HepG2 (cell line): ENCODE measurements around the gene S100P.

Experiments used
- JUND ChIP-seq: sonication (generic); formaldehyde crosslinking; IDR thresholded peaks from 2 replicates; pipeline ENCODE4 v1.8.0; 2022; ENCODE audit warnings: mild to moderate bottlenecking, missing genetic modification reagents
- KLF11 ChIP-seq: IDR thresholded peaks from 2 replicates; pipeline ENCODE4 v1.6.1; 2016; ENCODE audit warnings: missing compliant biosample characterization
- MAFF ChIP-seq: IDR thresholded peaks from 2 replicates; pipeline ENCODE4 v1.6.1; 2011; ENCODE audit warnings: low read depth, low read length, improper control_type of control experiment
- MXI1 ChIP-seq: IDR thresholded peaks from 3 replicates; pipeline ENCODE4 v1.6.1; 2012; ENCODE audit warnings: low read depth, low read length, inconsistent platforms, borderline replicate concordance
- NFE2 ChIP-seq: sonication (generic); formaldehyde crosslinking; IDR thresholded peaks from 2 replicates; pipeline ENCODE4 v1.4.0; 2020; ENCODE audit warnings: missing genetic modification reagents
- RFX5 ChIP-seq: IDR thresholded peaks from 2 replicates; pipeline ENCODE4 v1.6.1; 2011; ENCODE audit warnings: low read depth, low read length, improper control_type of control experiment
- ZNF709 ChIP-seq: sonication (generic); formaldehyde crosslinking; IDR thresholded peaks from 2 replicates; pipeline ENCODE4 v1.5.0; 2020; ENCODE audit warnings: mild to moderate bottlenecking, missing genetic modification reagents
- TF ChIP-seq, protein P1 (sequence below): sonication (generic); formaldehyde crosslinking; IDR thresholded peaks from 2 replicates; pipeline ENCODE4 v1.8.0; 2022; ENCODE audit warnings: mild to moderate bottlenecking, missing genetic modification reagents, moderate library complexity

GRCh38 chr4:6723851-6724250 lies 30.2 kb downstream of the S100P start:
- TF ChIP-seq, protein P1, sequence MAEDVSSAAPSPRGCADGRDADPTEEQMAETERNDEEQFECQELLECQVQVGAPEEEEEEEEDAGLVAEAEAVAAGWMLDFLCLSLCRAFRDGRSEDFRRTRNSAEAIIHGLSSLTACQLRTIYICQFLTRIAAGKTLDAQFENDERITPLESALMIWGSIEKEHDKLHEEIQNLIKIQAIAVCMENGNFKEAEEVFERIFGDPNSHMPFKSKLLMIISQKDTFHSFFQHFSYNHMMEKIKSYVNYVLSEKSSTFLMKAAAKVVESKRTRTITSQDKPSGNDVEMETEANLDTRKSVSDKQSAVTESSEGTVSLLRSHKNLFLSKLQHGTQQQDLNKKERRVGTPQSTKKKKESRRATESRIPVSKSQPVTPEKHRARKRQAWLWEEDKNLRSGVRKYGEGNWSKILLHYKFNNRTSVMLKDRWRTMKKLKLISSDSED (CRISPR knock-in tag), result no peak
- TF ChIP-seq JUND (CRISPR knock-in tag) (no peak), MXI1 (no peak), ZNF709 (no peak), NFE2 (CRISPR knock-in tag) (no peak), MAFF (no peak), KLF11 (CRISPR knock-in tag) (no peak), RFX5 (no peak)
